ENCODE measurements around the gene TPRN. TPM values are rescaled to one million over a fixed set of nuclear protein-coding genes. Genes with fewer than 3 reads are reported as not detected.

The TPRN gene
- total RNA-seq, 1 experiment from 2014 or later: 8.5 TPM

- DNase-seq (ENCODE audit: low read depth): peak; percentile 64
These were observed 35.8 kb upstream of the TPRN start for GRCh38 chr9:137236238-137236935.

- DNase-seq (ENCODE audit: low read depth): no peak
These were observed 35.1 kb upstream of the TPRN start for GRCh38 chr9:137235424-137236237.

- no peak for DNase-seq (ENCODE audit: low read depth)
These were observed 34.4 kb upstream of the TPRN start for GRCh38 chr9:137234758-137235423.

GRCh38 chr9:137234055-137234697, 33.6 kb upstream of the TPRN start:
- DNase-seq (ENCODE audit: low read depth): no peak

GRCh38 chr9:137233143-137233980, 32.8 kb upstream of the TPRN start:
- no peak for DNase-seq (ENCODE audit: low read depth)

- no peak for DNase-seq (ENCODE audit: low read depth)
These were observed 32.0 kb upstream of the TPRN start for GRCh38 chr9:137232510-137232909.

- DNase-seq (ENCODE audit: low read depth): no peak
These were observed 31.6 kb upstream of the TPRN start for GRCh38 chr9:137232101-137232500.

GRCh38 chr9:137231372-137232039, 31.0 kb upstream of the TPRN start:
- DNase-seq (ENCODE audit: low read depth): no peak

GRCh38 chr9:137230705-137231371, 30.3 kb upstream of the TPRN start, which contains the start of gene SLC34A3:
SLC34A3 (plus strand) TSS chr9:137230901; CDS start chr9:137231703, 802 bp downstream.
- DNase-seq (ENCODE audit: low read depth): no peak

GRCh38 chr9:137229903-137230704, 29.6 kb upstream of the TPRN start:
- no peak for DNase-seq (ENCODE audit: low read depth)

GRCh38 chr9:137228968-137229896, 28.7 kb upstream of the TPRN start:
- DNase-seq (ENCODE audit: low read depth): no peak

GRCh38 chr9:137228506-137228967, 28.0 kb upstream of the TPRN start:
- DNase-seq (ENCODE audit: low read depth): no peak

- no peak for DNase-seq (ENCODE audit: low read depth)
These were observed 27.4 kb upstream of the TPRN start for GRCh38 chr9:137227853-137228505.

GRCh38 chr9:137227054-137227852, 26.7 kb upstream of the TPRN start, which contains the start of gene RNF224:
RNF224 (plus strand) TSS chr9:137227502; CDS start chr9:137228336, 834 bp downstream.
- DNase-seq (ENCODE audit: low read depth): peak; percentile 80

- peak; percentile 84 for DNase-seq (ENCODE audit: low read depth)
These were observed 26.0 kb upstream of the TPRN start for GRCh38 chr9:137226338-137227053.

All from M059J (cell line).